Activated naive CD4-positive, alpha-beta T cell treated with anti-CD3 and anti-CD28 coated beads, Interleukin-2, amount 50 U/mL, for 24 hours (primary cell): Measurements from ENCODE around the gene SLC5A2.

ENCODE experiments used
- H3K27ac Mint-ChIP-seq: one replicate; pipeline ENCODE4 v1.8.0; 2021; ENCODE audit warnings: mild to moderate bottlenecking, mixed read lengths
- H3K27me3 Mint-ChIP-seq: one replicate; pipeline ENCODE4 v1.8.0; 2021; ENCODE audit warnings: mixed read lengths
- H3K36me3 Mint-ChIP-seq: one replicate; pipeline ENCODE4 v1.8.0; 2021; ENCODE audit warnings: mixed read lengths
- H3K4me1 Mint-ChIP-seq: one replicate; pipeline ENCODE4 v1.8.0; 2021; ENCODE audit warnings: mixed read lengths
- H3K4me3 Mint-ChIP-seq: one replicate; pipeline ENCODE4 v1.8.0; 2021; ENCODE audit warnings: mild to moderate bottlenecking, mixed read lengths
- H3K9me3 Mint-ChIP-seq: one replicate; pipeline ENCODE4 v1.8.0; 2021; ENCODE audit warnings: mixed read lengths

The SLC5A2 gene

DNA sequence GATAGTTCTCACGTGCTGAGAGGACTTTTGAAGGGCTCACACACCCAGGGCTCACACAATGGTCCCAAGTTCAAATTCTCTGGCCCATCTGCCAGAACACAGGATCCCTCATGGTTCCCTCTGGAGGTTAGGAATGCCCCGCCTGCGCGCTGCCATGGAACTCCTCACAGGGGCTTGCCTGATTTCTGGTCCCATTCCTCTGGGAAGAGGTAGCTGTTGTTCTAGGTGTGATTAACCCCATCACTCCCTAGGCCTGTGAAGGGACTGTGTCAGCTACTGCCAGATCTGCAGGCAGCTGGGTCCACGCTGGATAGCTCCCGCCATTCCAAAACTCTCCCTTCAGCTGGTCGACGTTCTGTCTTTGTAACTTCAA is 25.9 kb upstream of the SLC5A2 start:
- no peaks in the 10 kb centered on the region for H3K27me3 Mint-ChIP-seq
- H3K9me3 Mint-ChIP-seq = no peaks in the 10 kb centered on the region
- H3K4me1 Mint-ChIP-seq = peaks cover 44% of the 10 kb centered on the region
- peak overlapping the region; percentile 46 for H3K27ac Mint-ChIP-seq
- H3K36me3 Mint-ChIP-seq = peaks cover 3% of the 10 kb centered on the region
- H3K4me3 Mint-ChIP-seq = peak overlapping the region; percentile 94

DNA sequence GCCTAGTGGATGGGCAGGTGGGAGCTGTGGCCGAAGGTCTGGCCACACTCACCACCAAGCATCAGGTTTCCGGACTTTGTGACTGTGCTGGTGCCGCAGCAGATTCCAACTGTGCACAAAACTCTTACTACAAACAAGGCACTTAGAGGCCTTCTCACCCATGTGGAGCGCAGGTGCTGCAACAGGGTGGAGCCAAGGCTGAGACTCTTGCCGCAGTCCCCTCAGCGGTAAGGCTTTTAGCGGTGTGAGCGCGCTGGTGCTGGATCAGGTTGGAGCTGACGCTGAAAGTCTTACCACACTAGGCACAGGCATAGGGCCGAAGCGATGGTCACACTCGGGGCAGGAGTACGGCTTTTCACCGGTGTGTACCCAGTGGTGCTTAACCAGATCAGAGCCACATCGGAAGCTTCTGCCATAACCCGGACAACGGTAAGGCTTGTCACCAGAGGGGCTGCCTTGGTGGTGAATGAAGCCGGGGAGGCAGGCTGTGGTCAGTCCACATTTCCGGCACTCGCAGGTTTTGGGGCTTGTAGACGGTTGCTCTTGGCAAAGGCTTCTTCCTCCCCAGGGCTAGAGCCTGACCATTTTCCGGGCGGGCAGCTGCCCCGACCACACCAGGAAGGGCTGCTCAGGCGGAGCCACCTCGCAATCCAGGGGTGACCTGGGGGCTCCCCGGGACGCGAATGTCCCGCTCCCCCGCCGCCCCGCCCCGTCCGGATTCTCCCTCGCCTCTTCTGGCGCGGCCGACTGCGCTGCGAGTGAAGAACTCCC is 24.7 kb upstream of the SLC5A2 start:
- H3K4me1 Mint-ChIP-seq = peaks cover 44% of the 10 kb centered on the region

DNA sequence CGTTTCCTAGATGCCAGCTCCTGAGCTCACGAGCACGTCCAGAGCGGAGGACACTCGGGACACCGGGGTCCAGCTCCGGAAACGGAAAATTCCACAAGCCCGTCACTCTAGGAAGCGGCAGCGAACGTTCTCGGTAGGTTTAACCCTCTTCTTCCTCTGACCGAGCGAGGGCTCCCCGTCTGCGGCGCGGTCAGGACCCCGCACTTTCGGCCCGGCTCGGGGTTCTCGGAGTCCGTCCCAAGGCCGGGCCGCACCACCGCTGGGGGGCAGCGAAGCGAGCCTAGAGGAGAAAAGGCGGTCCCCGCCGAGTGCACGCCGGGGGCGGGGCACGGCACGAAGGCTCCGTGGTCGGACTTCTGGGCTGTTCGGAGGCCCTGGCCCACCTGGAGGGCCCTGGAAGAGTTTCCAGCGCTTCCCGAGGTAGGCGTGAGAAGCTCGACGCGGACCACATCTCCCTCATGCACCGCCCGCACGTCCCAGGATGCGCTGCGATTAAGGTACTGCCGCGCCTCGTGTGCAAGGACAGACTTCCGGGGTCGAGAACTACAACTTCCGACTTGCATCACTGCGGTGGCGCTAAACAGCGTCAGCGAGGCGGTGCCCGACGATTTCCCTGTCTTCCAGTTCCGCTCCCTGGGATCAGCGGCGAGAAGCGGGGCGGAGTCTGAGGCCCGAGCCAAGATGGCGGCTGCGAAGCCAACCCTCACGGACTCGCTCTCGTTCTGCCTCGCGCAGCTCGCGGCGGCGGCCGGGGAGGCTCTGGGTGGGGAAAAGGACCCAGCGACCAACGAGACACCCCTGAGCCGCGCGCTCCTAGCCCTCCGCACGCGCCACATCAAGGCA is 23.9 kb upstream of the SLC5A2 start, which contains the start of gene ARMC5:
TSS of gene ARMC5 (plus strand) at position 658 of the 843 bp plus-strand sequence. CDS start at position 682, 24 bp downstream.
- peaks cover 40% of the 10 kb centered on the region for H3K4me1 Mint-ChIP-seq
- H3K36me3 Mint-ChIP-seq = peaks cover 4% of the 10 kb centered on the region
- H3K27me3 Mint-ChIP-seq = no peaks in the 10 kb centered on the region
- H3K4me3 Mint-ChIP-seq = peak within 1 kb of the TSS; percentile 94
- H3K27ac Mint-ChIP-seq = peak within 1 kb of the TSS; percentile 98
- no peaks in the 10 kb centered on the region for H3K9me3 Mint-ChIP-seq

More for the DNA sequence above, 24.7 kb upstream of the SLC5A2 start:
- no peaks in the 10 kb centered on the region for H3K9me3 Mint-ChIP-seq
- no peaks in the 10 kb centered on the region for H3K27me3 Mint-ChIP-seq
- peaks cover 4% of the 10 kb centered on the region for H3K36me3 Mint-ChIP-seq
- peak overlapping the region; percentile 94 for H3K4me3 Mint-ChIP-seq
- H3K27ac Mint-ChIP-seq = peak overlapping the region; percentile 92

DNA sequence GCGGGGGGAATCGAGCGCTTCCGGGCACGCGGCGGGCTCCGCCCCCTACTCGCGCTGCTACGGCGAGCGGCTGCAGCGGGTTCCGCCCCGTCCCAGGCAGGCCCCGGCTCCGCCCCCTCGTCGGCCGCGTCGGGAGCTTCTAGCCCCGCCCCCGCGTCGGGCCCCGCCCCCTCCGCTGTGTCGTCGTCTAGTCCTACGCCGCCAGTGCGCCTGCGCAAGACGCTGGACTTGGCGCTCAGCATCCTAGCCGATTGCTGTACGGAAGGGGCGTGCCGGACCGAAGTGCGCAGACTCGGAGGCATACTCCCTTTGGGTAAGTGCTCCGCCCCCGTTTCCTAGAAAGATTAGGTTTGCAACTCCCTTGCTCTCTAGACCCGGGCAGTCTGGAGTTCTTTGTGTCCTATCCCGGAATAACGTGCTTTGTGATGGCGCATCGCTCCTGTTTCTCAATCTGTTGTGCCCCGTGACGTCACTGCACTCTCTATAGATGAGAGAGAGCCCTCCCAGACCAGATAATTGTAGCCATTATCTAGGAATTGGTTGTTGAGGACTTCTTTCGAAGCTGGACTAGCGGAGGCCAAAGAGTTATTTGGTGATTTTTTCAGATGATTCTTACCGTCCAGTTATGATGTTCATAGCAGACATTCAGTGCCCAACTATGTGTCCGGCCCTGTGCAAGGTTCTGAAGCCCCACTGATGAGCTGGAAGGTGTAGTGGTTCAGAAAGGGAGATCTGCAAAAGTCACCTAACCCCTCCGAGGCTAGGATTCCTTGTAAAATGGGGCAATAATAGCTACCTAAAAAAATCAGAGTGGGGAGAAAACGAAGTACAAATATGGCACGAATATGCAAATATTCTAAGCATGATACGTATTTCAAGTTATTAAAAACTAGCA is 23.0 kb upstream of the SLC5A2 start:
- no peaks in the 10 kb centered on the region for H3K9me3 Mint-ChIP-seq
- peaks cover 6% of the 10 kb centered on the region for H3K36me3 Mint-ChIP-seq
- H3K27ac Mint-ChIP-seq = peak overlapping the region; percentile 98
- H3K4me3 Mint-ChIP-seq = peak overlapping the region; percentile 94
- peaks cover 38% of the 10 kb centered on the region for H3K4me1 Mint-ChIP-seq
- H3K27me3 Mint-ChIP-seq = no peaks in the 10 kb centered on the region

DNA sequence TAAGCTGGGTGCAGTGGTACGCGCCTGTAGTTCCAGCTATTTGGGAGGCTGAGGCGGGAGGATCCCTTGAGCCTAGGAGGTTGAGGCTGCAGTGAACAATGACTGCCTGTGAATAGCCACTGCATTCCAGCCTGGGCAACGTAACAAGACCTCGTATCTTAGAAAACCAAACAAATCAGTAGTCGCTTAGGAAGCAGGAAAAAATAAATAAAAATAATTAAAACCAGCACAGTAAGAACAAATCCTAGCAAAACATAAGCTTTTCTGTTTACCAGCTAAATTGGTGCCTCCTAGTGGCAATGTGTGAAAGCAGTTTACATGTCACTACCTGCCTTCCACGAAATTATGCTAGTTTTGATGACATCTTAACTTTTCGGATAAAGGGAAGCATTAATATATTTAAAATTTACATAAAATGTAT is 22.3 kb upstream of the SLC5A2 start:
- Mint-ChIP-seq H3K27ac (no peak overlapping the region), H3K36me3 (peaks cover 7% of the 10 kb centered on the region), H3K9me3 (no peaks in the 10 kb centered on the region), H3K4me3 (peak overlapping the region; percentile 94), H3K27me3 (no peaks in the 10 kb centered on the region), H3K4me1 (peaks cover 32% of the 10 kb centered on the region)

DNA sequence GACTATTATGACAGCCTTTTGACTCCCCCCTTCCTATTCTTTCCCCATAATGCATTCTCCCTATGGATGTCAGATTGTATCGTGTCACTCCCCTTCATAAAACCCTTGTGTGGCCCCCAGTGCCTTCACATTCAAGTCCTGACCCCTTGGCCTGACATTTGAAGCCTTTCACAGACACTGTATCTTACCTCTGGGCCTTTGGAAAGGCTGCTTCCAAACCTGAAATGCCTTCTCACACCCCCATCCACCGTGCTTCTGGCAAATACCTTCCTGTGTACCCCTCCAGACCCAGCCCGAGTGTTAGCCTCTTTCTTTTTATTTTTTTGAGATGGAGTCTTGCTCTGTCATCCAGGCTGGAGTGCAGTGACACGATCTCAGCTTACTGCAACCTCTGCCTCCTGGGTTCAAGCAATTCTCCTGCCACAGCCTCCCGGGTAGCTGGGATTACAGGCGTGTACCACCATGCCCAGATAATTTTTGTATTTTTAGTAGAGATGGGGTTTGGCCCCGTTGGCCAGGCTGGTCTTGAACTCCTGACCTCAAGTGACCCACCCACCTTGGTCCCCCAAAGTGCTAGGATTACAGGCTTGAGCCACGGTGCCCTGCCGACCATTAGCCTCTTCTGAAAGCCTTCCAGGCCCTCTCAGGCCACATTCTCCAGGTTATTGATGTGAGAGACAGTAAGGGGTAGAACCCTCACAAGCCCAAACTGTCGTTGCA is 21.6 kb upstream of the SLC5A2 start:
- H3K9me3 Mint-ChIP-seq = no peaks in the 10 kb centered on the region
- H3K4me1 Mint-ChIP-seq = peaks cover 26% of the 10 kb centered on the region
- H3K36me3 Mint-ChIP-seq = peaks cover 7% of the 10 kb centered on the region
- no peaks in the 10 kb centered on the region for H3K27me3 Mint-ChIP-seq
- H3K4me3 Mint-ChIP-seq = no peak overlapping the region
- peak overlapping the region; percentile 0 for H3K27ac Mint-ChIP-seq

DNA sequence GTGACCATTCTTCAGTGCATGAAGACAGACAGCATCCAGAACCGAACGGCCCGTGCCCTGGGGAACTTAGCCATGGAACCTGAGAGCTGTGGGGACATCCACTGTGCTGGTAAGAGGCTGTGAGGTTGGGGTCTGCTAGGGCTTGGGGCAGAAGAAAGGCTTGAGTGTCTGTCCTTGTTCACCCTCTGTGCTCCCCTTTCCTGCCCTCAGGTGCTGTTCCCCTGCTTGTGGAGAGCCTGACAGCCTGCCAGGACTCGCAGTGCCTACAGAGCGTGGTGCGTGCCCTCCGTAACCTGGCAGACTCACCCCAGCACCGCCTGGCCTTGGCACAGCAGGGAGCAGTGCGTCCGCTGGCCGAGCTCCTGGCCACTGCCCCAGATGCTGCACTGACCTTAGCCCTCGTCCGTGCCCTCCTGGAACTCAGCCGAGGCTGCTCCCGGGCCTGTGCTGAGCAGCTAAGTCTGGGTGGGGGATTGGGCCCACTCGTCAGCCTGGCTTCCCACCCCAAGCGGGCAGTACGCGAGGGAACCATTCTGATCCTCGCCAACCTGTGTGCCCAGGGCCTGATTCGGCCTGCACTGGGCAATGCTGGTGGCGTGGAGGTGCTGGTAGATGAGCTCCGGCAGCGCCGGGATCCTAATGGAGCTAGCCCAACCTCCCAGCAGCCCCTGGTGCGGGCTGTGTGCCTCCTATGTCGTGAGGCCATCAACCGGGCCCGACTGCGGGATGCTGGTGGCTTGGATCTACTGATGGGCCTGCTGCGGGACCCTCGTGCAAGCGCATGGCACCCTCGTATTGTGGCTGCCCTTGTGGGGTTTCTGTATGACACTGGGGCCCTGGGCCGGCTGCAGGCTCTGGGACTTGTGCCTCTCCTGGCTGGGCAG is 20.8 kb upstream of the SLC5A2 start:
- H3K36me3 Mint-ChIP-seq = peaks cover 12% of the 10 kb centered on the region
- no peaks in the 10 kb centered on the region for H3K9me3 Mint-ChIP-seq
- H3K4me1 Mint-ChIP-seq = peaks cover 25% of the 10 kb centered on the region
- H3K27me3 Mint-ChIP-seq = no peaks in the 10 kb centered on the region
- H3K27ac Mint-ChIP-seq = no peak overlapping the region
- no peak overlapping the region for H3K4me3 Mint-ChIP-seq

DNA sequence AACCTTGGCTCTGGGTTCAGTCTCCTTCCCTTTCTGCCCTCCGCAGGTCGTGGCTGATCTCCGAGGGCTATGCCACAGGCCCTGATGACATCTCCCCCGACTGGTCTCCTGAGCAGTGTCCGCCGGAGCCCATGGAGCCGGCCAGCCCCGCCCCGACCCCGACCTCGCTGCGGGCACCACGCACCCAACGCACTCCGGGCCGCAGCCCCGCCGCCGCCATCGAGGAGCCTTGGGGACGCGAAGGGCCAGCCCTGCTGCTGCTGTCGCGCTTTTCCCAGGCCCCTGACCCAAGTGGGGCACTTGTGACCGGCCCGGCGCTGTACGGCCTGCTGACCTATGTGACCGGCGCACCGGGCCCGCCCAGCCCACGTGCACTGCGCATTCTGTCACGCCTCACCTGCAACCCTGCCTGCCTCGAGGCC is 18.6 kb upstream of the SLC5A2 start:
- no peak overlapping the region for H3K4me3 Mint-ChIP-seq
- H3K27me3 Mint-ChIP-seq = no peaks in the 10 kb centered on the region
- no peak overlapping the region for H3K27ac Mint-ChIP-seq
- H3K9me3 Mint-ChIP-seq = no peaks in the 10 kb centered on the region
- H3K36me3 Mint-ChIP-seq = peaks cover 9% of the 10 kb centered on the region
- peaks cover 25% of the 10 kb centered on the region for H3K4me1 Mint-ChIP-seq

DNA sequence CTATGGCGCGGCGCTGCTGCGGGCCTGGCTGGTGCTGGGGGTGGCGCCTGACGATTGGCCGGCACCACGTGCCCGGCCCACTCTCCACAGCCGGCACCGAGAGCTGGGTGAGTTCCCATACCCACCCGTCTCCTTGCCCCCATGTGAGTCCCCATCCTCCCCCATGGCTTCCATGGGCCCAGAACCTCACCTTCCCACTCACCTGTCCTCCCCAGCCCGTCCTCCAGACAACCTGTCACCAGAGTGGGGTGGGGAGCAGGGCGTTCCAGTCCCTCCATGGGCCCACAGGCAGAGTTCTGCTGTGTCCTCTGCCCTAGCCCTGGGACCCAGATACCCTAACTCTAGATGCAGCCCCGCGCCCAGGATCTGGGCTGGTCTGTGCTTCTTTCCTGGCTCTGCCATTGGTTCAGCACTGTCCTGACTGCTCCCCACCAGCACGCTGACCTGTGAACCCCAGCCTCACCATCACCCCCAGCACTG is 18.1 kb upstream of the SLC5A2 start:
- Mint-ChIP-seq H3K4me3 (no peak overlapping the region), H3K27me3 (no peaks in the 10 kb centered on the region), H3K4me1 (peaks cover 24% of the 10 kb centered on the region), H3K36me3 (peaks cover 9% of the 10 kb centered on the region), H3K27ac (no peak overlapping the region), H3K9me3 (no peaks in the 10 kb centered on the region)

DNA sequence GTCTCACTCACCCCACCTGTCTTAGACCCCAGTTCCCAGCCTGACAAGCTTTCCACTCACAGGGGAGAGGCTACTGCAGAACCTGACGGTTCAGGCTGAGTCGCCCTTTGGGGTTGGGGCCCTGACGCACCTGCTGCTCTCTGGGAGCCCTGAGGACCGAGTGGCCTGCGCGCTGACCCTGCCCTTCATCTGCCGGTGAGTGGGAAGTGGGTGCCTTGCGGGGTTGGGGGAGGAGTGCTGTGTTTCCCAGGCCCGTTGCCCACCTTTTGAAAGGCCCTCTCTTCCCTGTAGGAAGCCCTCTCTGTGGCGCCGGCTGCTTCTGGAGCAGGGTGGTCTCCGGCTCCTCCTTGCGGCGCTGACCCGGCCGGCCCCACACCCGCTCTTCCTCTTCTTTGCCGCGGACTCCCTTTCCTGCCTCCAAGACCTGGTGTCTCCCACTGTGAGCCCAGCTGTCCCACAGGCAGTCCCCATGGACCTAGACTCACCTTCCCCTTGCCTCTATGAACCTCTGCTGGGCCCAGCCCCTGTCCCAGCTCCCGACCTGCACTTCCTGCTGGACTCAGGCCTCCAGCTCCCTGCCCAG is 17.0 kb upstream of the SLC5A2 start:
- no peaks in the 10 kb centered on the region for H3K9me3 Mint-ChIP-seq
- peaks cover 16% of the 10 kb centered on the region for H3K4me1 Mint-ChIP-seq
- H3K4me3 Mint-ChIP-seq = no peak overlapping the region
- H3K27ac Mint-ChIP-seq = no peak overlapping the region
- H3K36me3 Mint-ChIP-seq = peaks cover 9% of the 10 kb centered on the region
- no peaks in the 10 kb centered on the region for H3K27me3 Mint-ChIP-seq

DNA sequence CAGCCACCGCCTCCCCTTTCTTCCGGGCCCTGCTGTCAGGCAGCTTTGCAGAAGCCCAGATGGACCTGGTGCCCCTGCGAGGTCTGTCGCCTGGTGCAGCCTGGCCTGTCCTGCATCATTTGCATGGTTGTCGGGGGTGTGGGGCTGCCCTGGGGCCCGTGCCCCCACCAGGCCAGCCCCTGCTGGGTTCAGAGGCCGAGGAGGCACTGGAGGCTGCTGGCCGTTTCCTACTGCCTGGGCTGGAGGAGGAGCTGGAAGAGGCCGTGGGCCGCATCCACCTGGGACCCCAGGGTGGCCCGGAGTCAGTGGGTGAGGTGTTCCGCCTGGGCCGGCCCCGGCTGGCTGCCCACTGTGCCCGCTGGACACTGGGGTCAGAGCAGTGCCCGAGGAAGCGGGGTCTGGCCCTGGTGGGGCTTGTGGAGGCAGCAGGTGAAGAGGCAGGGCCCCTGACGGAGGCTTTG is 16.5 kb upstream of the SLC5A2 start:
- Mint-ChIP-seq H3K36me3 (peaks cover 9% of the 10 kb centered on the region), H3K4me3 (no peak overlapping the region), H3K27ac (no peak overlapping the region), H3K9me3 (no peaks in the 10 kb centered on the region), H3K4me1 (peaks cover 12% of the 10 kb centered on the region), H3K27me3 (peaks cover 4% of the 10 kb centered on the region)

DNA sequence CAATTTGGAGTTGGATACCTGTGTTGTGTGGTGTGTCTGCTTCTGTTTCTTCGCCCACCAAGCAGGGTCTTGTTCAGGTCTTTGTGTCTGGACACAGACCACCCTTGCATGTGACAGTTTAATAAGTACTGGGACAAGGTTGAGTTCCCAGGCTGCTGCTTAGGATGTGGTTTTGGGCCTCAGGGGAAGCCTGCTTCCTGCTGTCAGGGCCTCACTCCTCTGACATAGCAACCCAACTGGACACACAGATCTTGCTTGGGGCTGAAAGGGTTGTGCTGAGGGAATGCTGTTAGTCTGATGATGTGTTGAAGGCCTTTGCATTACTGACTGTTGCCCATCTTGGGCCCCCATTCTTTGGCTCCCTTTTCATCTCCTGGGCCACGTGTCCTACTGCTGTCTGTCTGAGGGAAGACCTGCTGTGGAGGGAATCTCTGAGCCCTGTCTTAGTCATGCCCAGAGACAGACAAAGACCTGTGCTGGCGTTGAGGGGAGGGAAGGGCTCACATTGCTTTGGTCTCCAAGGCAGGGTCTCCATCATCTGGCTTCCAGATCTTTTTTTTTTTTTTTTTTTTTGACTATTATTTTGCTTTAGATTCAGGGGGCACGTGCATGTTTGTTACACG is 15.7 kb upstream of the SLC5A2 start:
- Mint-ChIP-seq H3K27ac (no peak overlapping the region), H3K9me3 (no peaks in the 10 kb centered on the region), H3K4me3 (no peak overlapping the region), H3K36me3 (peaks cover 9% of the 10 kb centered on the region), H3K27me3 (peaks cover 6% of the 10 kb centered on the region), H3K4me1 (peaks cover 13% of the 10 kb centered on the region)

DNA sequence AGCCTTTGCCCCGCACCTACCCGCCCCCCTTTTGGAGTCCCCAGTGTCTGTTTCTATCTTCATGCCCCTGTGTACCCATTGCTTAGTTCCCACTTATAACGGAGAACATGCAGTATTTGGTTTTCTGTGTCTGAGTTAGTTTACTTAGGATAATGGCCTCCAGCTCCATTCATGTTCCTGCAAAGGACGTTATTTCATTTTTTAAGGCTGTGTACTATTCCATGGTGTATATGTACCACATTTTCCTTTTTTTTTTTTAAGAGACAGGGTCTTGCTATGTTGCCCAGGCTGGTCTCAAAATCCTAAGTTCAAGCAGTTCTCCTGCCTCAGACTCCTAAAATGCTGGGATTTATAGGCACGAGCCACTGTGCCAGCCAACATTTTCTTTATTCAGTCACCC is 15.1 kb upstream of the SLC5A2 start:
- peaks cover 18% of the 10 kb centered on the region for H3K4me1 Mint-ChIP-seq
- H3K27me3 Mint-ChIP-seq = peaks cover 11% of the 10 kb centered on the region
- no peak overlapping the region for H3K27ac Mint-ChIP-seq
- no peaks in the 10 kb centered on the region for H3K9me3 Mint-ChIP-seq
- H3K36me3 Mint-ChIP-seq = peaks cover 9% of the 10 kb centered on the region
- no peak overlapping the region for H3K4me3 Mint-ChIP-seq
